RWPE2 (cell line): ENCODE data around the gene CHD9.

ENCODE experiments used
- ATAC-seq: fragments of 200-7000 bp; cut with Tn5 transposase; 3 replicates; pipeline ENCODE4 v1.9.1; 2021; ENCODE audit warnings: low read depth
- DNase-seq: peaks from one replicate; pipeline ENCODE4 v3.0.0-alpha.2; 2020; ENCODE audit warnings: low spot score
- H3K27ac ChIP-seq: fragments of 450-650 bp; 2 replicates; pipeline ENCODE4 v1.5.1; 2017; ENCODE audit warnings: mild to moderate bottlenecking; ENCODE audit not compliant: poor library complexity, severe bottlenecking
- H3K27me3 ChIP-seq: fragments of 250-450 bp; sonication (Bioruptor Pico); 2 replicates; pipeline ENCODE4 v1.5.1; 2021; ENCODE audit warnings: mild to moderate bottlenecking, moderate library complexity; ENCODE audit not compliant: insufficient read depth, poor library complexity, severe bottlenecking
- H3K36me3 ChIP-seq: fragments of 250-450 bp; sonication (Bioruptor Pico); 2 replicates; pipeline ENCODE4 v1.5.1; 2020; ENCODE audit warnings: low read depth, mild to moderate bottlenecking, moderate library complexity
- H3K4me1 ChIP-seq: fragments of 250-450 bp; sonication (Bioruptor Pico); 2 replicates; pipeline ENCODE4 v1.5.1; 2021; ENCODE audit warnings: mild to moderate bottlenecking, moderate library complexity; ENCODE audit not compliant: insufficient read depth, poor library complexity, severe bottlenecking
- H3K4me3 ChIP-seq: fragments of 250-450 bp; sonication (Bioruptor Pico); 2 replicates; pipeline ENCODE4 v1.5.1; 2021; ENCODE audit warnings: mild to moderate bottlenecking, moderate library complexity; ENCODE audit not compliant: severe bottlenecking
- H3K9me3 ChIP-seq: fragments of 250-450 bp; sonication (Bioruptor Pico); 2 replicates; pipeline ENCODE4 v1.5.1; 2021; ENCODE audit warnings: mild to moderate bottlenecking, moderate library complexity; ENCODE audit not compliant: severe bottlenecking
- CTCF ChIP-seq: fragments of 450-650 bp; IDR thresholded peaks from one replicate; pipeline ENCODE4 v1.5.1; 2017; ENCODE audit warnings: mild to moderate bottlenecking, moderate library complexity; ENCODE audit not compliant: poor library complexity, severe bottlenecking

Gene CHD9

DNA sequence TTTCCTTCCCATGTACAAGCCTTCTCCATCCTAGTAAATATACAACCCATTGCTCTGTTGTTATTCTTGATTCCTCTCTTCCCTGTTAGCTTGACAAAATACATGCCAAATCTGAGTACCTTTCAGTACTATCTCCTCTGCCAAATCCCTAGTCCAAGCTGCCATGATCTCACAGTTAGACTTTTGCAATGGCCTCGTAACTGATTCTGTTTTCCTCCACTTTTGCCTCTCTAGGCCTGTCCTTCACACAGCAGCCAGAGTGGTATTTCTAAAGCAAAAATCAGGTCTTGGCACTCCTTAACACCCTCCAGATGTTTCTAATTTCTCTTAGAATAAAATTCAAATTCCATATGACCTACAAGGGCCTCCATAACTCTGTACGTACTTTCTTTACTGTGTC lies 226.5 kb downstream of the CHD9 start:
- Histone ChIP-seq H3K9me3 (no peaks in the 10 kb centered on the region), H3K4me1 (no peaks in the 10 kb centered on the region), H3K36me3 (peaks cover 85% of the 10 kb centered on the region), H3K4me3 (no peak overlapping the region), H3K27ac (no peak overlapping the region), H3K27me3 (no peaks in the 10 kb centered on the region)
- DNase-seq (no peak), ATAC-seq (no peak)
- TF ChIP-seq CTCF: no peak

- Histone ChIP-seq H3K9me3 (no peaks in the 10 kb centered on the region), H3K27me3 (no peaks in the 10 kb centered on the region), H3K4me3 (no peak overlapping the region), H3K27ac (no peak overlapping the region), H3K4me1 (no peaks in the 10 kb centered on the region), H3K36me3 (peaks cover 85% of the 10 kb centered on the region)
- no peak for ATAC-seq
- no peak for DNase-seq
- no peak for TF ChIP-seq CTCF
These were observed 227.1 kb downstream of the CHD9 start for GRCh38 chr16:53281859-53282258.

- TF ChIP-seq CTCF: no peak
- Histone ChIP-seq H3K27me3 (no peaks in the 10 kb centered on the region), H3K9me3 (no peaks in the 10 kb centered on the region), H3K4me3 (no peak overlapping the region), H3K4me1 (no peaks in the 10 kb centered on the region), H3K27ac (no peak overlapping the region), H3K36me3 (peaks cover 85% of the 10 kb centered on the region)
- ATAC-seq (no peak), DNase-seq (no peak)
These were observed 227.5 kb downstream of the CHD9 start for GRCh38 chr16:53282328-53282727.

DNA sequence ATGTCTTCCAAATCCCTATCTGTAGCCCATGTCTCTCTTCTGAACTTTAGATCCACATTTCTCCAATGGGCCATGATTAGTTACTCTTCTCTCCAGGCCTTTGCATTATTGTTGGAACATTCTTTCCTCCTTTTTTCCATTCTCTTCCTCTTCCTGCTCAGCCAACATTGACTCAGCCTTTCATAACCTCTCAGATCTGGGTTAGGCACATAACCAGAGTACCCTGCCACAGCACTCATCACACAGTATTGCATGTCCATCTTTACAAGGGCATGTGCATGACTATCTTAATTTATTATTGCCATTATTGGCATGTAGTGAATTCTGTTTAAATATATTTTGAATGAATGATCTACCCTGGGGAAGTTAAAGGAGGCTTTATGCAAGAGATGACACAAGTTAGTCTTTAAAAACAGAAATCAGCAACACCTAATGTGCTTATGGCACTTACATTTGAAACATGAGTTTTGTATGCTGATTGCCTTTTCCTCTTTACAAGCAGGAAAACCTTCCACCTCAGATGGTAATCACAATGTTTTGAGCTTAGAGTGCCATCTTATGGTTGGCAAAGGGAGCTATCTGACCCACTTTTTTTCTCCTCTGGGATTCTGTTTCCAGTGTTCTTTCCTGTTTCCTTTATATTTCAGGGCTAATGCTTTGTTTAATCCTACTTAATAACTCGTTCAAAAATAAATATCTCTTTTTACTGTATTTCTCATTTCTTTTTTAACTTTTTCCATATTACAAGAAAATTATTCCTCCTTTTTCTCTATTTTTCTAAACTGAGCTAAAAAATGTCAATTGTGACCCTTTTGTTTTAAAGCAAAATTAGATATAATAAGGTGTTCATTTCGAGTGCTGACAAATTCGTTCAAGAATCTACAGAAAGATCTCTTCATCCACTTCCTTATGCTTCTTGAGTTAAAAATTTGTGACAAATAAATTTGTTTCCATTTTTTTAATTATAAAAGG lies 228.5 kb downstream of the CHD9 start:
- peaks cover 88% of the 10 kb centered on the region for H3K36me3 ChIP-seq
- peak; percentile 59 for ATAC-seq
- DNase-seq: no peak

More for the DNA sequence above, 228.5 kb downstream of the CHD9 start:
- no peaks in the 10 kb centered on the region for H3K4me1 ChIP-seq
- peak; percentile 77 for TF ChIP-seq CTCF
- H3K27me3 ChIP-seq: no peaks in the 10 kb centered on the region
- no peak overlapping the region for H3K27ac ChIP-seq
- no peaks in the 10 kb centered on the region for H3K9me3 ChIP-seq
- no peak overlapping the region for H3K4me3 ChIP-seq
